K562 (cell line): Measurements from ENCODE around the gene DOCK3. TPM values are rescaled to one million over a fixed set of nuclear protein-coding genes. Genes with fewer than 3 reads are reported as not detected.

Experiments
- ATAC-seq: fragments of 200-7000 bp; cut with Tn5 transposase; 3 replicates; pipeline ENCODE4 v1.9.1; 2020; ENCODE audit warnings: moderate library complexity
- BruUV-seq: library from RNA; stranded (reverse); fragments of 400-500 nt; replicated peaks from 2 replicates; lab custom pipeline; 2021; lab: Mats Ljungman, UMichigan
- CTCF ChIA-PET: fragments of 300-600 bp; formaldehyde crosslinking; extraction: SDS; loops from one replicate; lab custom pipeline; 2021; ENCODE audit warnings: low intra/inter-chr PET ratio; lab: Yijun Ruan, JAX
- POLR2A ChIA-PET: fragments of 300-600, 350-650 bp; sonication (Branson Sonifier 250); formaldehyde crosslinking; extraction: SDS; loops from one replicate; lab custom pipeline; 2021; ENCODE audit warnings: antibody characterized with exemption, inconsistent platforms; lab: Yijun Ruan, JAX
- DNase-seq, 4 experiments: peaks; one replicate each; pipeline versions ENCODE4 v3.0.0 to v3.0.0-alpha.2; 2011 to 2018; ENCODE audit warnings: low spot score in 3 of 4, mixed read lengths in 3 of 4; ENCODE audit errors: extremely low read depth in 1 of 4
- FAIRE-seq: peaks from 2 replicates; lab custom pipeline; 2011; peaks lifted over from hg19 to GRCh38; lab: Jason Lieb, UNC
- H2AFZ ChIP-seq: 2 replicates; pipeline ENCODE4 v1.6.0; 2011; ENCODE audit warnings: low read depth, low read length, control low read depth, inconsistent platforms
- H3K27ac ChIP-seq: fragments of 200-600 bp; 3 replicates; pipeline ENCODE4 v1.8.0; 2011; ENCODE audit warnings: low read depth, mild to moderate bottlenecking, control low read depth, inconsistent platforms, low read length, moderate library complexity, mixed read lengths; ENCODE audit errors: extremely low read depth
- H3K27me3 ChIP-seq, 2 experiments: fragments of 300-600 bp in 1 of 2; 2 replicates in 1 of 2; 3 replicates in 1 of 2; pipeline versions ENCODE4 v1.6.0 to v1.8.0; 2011; ENCODE audit warnings: inconsistent platforms in 2 of 2, low read length in 2 of 2, mild to moderate bottlenecking in 1 of 2, mixed read lengths in 1 of 2, moderate library complexity in 1 of 2; ENCODE audit not compliant: control insufficient read depth in 2 of 2, insufficient read depth in 2 of 2
- H3K36me3 ChIP-seq: fragments of 300-600 bp; 3 replicates; pipeline ENCODE4 v1.8.0; 2011; ENCODE audit warnings: mild to moderate bottlenecking, low read length, inconsistent platforms; ENCODE audit not compliant: control insufficient read depth, insufficient read depth
- H3K4me1 ChIP-seq, 2 experiments: fragments of 200-600 bp in 1 of 2; replicated peaks in 1 of 2; 2 replicates in 1 of 2; 3 replicates in 1 of 2; pipeline versions ENCODE4 v1.5.1 to v1.8.0; 2011; ENCODE audit warnings: inconsistent platforms in 2 of 2, low read length in 2 of 2, mild to moderate bottlenecking in 1 of 2, mixed read lengths in 1 of 2, moderate library complexity in 1 of 2; ENCODE audit not compliant: control insufficient read depth in 2 of 2, insufficient read depth in 2 of 2
- H3K4me2 ChIP-seq: 2 replicates; pipeline ENCODE4 v1.6.1; 2011; ENCODE audit warnings: low read length, control low read depth, inconsistent platforms, mixed read lengths; ENCODE audit not compliant: insufficient read depth
- H3K4me3 ChIP-seq: fragments of 200-600 bp; sonication (generic), shearing (Covaris generic); 2 replicates; pipeline ENCODE4 v1.5.1; 2016; ENCODE audit warnings: control low read depth, inconsistent platforms
- H3K79me2 ChIP-seq: fragments of 200-600 bp; 3 replicates; pipeline ENCODE4 v1.8.0; 2011; ENCODE audit warnings: low read length, inconsistent platforms; ENCODE audit not compliant: control insufficient read depth, insufficient read depth
- H3K9ac ChIP-seq, 2 experiments: 2 replicates each; pipeline versions ENCODE4 v1.6.0 to v1.6.1; 2011; ENCODE audit warnings: low read depth in 2 of 2, low read length in 2 of 2, control low read depth in 1 of 2, inconsistent platforms in 1 of 2, mild to moderate bottlenecking in 1 of 2, mixed read lengths in 1 of 2; ENCODE audit not compliant: insufficient read depth in 1 of 2
- H3K9me1 ChIP-seq: one replicate; pipeline ENCODE4 v1.6.0; 2011; ENCODE audit warnings: inconsistent platforms, mild to moderate bottlenecking, low read length, moderate library complexity; ENCODE audit not compliant: control insufficient read depth, insufficient read depth
- H3K9me3 ChIP-seq: replicated peaks from 2 replicates; pipeline ENCODE4 v1.5.1; 2011; ENCODE audit warnings: low read depth, low read length, inconsistent platforms; ENCODE audit not compliant: control insufficient read depth, insufficient read depth
- H4K20me1 ChIP-seq: replicated peaks from 2 replicates; pipeline ENCODE4 v1.6.1; 2011; ENCODE audit warnings: low read length, inconsistent platforms, mixed read lengths; ENCODE audit not compliant: control insufficient read depth, insufficient read depth
- CEBPG ChIP-seq, 3 experiments: fragments of 200-800 bp in 1 of 3; sonication (Bioruptor generic) in 1 of 3; sonication (generic) in 1 of 3; formaldehyde crosslinking in 1 of 3; IDR thresholded peaks in 2 of 3; conservative IDR thresholded peaks in 1 of 3; 2 replicates each; pipeline versions ENCODE4 v1.6.1 to v1.8.0; 2016 to 2022; ENCODE audit warnings: missing compliant biosample characterization in 2 of 3, missing genetic modification characterization in 2 of 3, mild to moderate bottlenecking in 1 of 3, missing genetic modification reagents in 1 of 3
- FOXA1 ChIP-seq: fragments of 450-650 bp; IDR thresholded peaks from 2 replicates; pipeline ENCODE4 v1.6.1; 2016; ENCODE audit warnings: mild to moderate bottlenecking, borderline replicate concordance
- HDGF ChIP-seq: fragments of 450-650 bp; IDR thresholded peaks from 2 replicates; pipeline ENCODE4 v1.6.1; 2016
- KHSRP ChIP-seq: fragments of 450-650 bp; IDR thresholded peaks from 2 replicates; pipeline ENCODE4 v1.6.1; 2017
- NCOR1 ChIP-seq: fragments of 450-650 bp; IDR thresholded peaks from 2 replicates; pipeline ENCODE4 v1.6.1; 2016; ENCODE audit warnings: mild to moderate bottlenecking, moderate library complexity
- POU5F1 ChIP-seq: fragments of 150-350 bp; IDR thresholded peaks from 2 replicates; pipeline ENCODE4 v1.6.1; 2014; ENCODE audit warnings: borderline replicate concordance, low read length, low read depth, mild to moderate bottlenecking; ENCODE audit not compliant: partially characterized antibody
- RNF2 ChIP-seq: sonication (generic); IDR thresholded peaks from 2 replicates; pipeline ENCODE4 v1.6.1; 2016
- RREB1 ChIP-seq: fragments of 250-450 bp; sonication (Bioruptor Pico); IDR thresholded peaks from 2 replicates; pipeline ENCODE4 v1.4.0; 2020
- SFPQ ChIP-seq: fragments of 200-400 bp; formaldehyde crosslinking; IDR thresholded peaks from 2 replicates; pipeline ENCODE4 v1.6.1; 2017; ENCODE audit warnings: mild to moderate bottlenecking, low read depth, low read length, moderate library complexity
- TCF3 ChIP-seq: sonication (generic); formaldehyde crosslinking; IDR thresholded peaks from 2 replicates; pipeline ENCODE4 v1.4.0; 2020; ENCODE audit warnings: mild to moderate bottlenecking, missing genetic modification reagents
- TCF7L2 ChIP-seq: fragments of 150-350 bp; IDR thresholded peaks from 2 replicates; pipeline ENCODE4 v1.6.1; 2016; ENCODE audit warnings: low read depth, mild to moderate bottlenecking, low read length, moderate library complexity
- U2AF2 ChIP-seq: fragments of 200-400 bp; formaldehyde crosslinking; optimal IDR thresholded peaks from 2 replicates; pipeline ENCODE3; 2017; ENCODE audit warnings: low read depth, mild to moderate bottlenecking, low read length
- ZNF778 ChIP-seq: fragments of 450-650 bp; formaldehyde crosslinking; IDR thresholded peaks from 2 replicates; pipeline ENCODE4 v1.4.0; 2020; ENCODE audit warnings: mild to moderate bottlenecking, moderate library complexity
- WGBS: fragments of 100-300 bp; shearing (Covaris generic); methylation state at CpG from one replicate; pipeline ENCODE4 v1.1.6; 2016; ENCODE audit warnings: low coverage, mixed read lengths; ENCODE audit not compliant: insufficient coverage; ENCODE audit errors: missing lambda C conversion rate; 5-methylcytosine and 5-hydroxymethylcytosine counted together
- in situ Hi-C: fragments of 300-500 bp; cut with MboI; formaldehyde crosslinking; loops from 4 replicates; pipeline ENCODE4 v1.15.0; 2018; ENCODE audit warnings: inconsistent platforms, mixed read lengths
- intact Hi-C: fragments of 100-400 bp; cut with micrococcal nuclease; formaldehyde crosslinking; loops from 2 replicates; pipeline ENCODE4 v1.14.2; 2022
- polyA plus RNA-seq, 8 experiments: library from polyadenylated mRNA; depleted of rRNA in 4 of 8; stranded (reverse) in 5 of 8; unstranded in 3 of 8; fragments of >200 nt; fragmentation: Nextera tagmentation in 2 of 8; fragmentation: Illumina TruSeq in 1 of 8; extraction: Ambion mirVana in 2 of 8; extraction: Trizol in 1 of 8; gene quantifications; 2 replicates each; pipeline versions ENCODE4 v1.2.1 to v1.2.3, GENCODE V29; 2011 to 2014; ENCODE audit warnings: inconsistent platforms in 1 of 8, missing spikeins in 1 of 8
- total RNA-seq, 7 experiments: library from RNA; depleted of rRNA in 6 of 7; stranded (reverse); fragments of >200 nt in 6 of 7; fragmentation: Illumina TruSeq in 2 of 7; extraction: Trizol in 2 of 7; gene quantifications; 2 replicates each; pipeline versions ENCODE4 v1.2.1 to v1.2.3, GENCODE V29; 2011 to 2021; ENCODE audit warnings: low replicate concordance in 1 of 7
- TF ChIP-seq, protein P1 (sequence below): fragments of 450-650 bp; IDR thresholded peaks from 2 replicates; pipeline ENCODE4 v1.6.1; 2016; ENCODE audit warnings: borderline replicate concordance

DOCK3 gene
- total and polyA plus RNA-seq, 9 of the 15 experiments (the other 6 are each of a cell fraction or from before 2014, with no cell fraction given) = under 0.01 to 0.03 (median 0.01) TPM; not detected in 4

DNA sequence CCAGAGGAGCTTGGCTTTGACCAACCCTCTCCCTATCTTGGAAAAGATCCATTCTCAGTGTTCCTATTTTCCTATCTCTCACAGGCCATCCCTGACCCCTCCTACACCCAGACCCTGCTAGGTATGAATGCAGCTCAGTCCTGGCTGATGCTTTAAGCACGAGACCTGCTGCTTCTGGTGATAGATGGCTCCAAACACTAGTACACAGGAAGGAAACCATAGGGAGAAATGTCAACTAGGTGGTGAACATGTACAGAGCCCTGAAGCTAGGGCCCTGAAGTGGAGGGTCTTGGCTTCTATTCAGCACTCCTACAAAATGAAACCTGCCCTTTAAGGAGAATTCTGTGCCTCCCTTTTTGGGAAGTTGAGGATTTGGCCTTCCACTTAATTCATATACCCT, 662.9 kb downstream of the DOCK3 start:
- no TSS peak for BruUV-seq
- no peaks in the 10 kb centered on the region for H3K79me2 ChIP-seq
- no peaks in the 10 kb centered on the region for H3K9me1 ChIP-seq
- in situ Hi-C loops = no loop called here
- CTCF ChIA-PET = no interaction called here
- DNase-seq (no peak), FAIRE-seq (no peak), ATAC-seq (no peak)
- no peaks in the 10 kb centered on the region; a peak in 1 of 5 replicates for H3K27me3 ChIP-seq
- H2AFZ ChIP-seq = no peak overlapping the region
- H4K20me1 ChIP-seq = no peaks in the 10 kb centered on the region
- WGBS = 0% methylated on average over 1 of the region's 1 CpG
- no peak overlapping the region for H3K4me2 ChIP-seq
- no peak overlapping the region for H3K9ac ChIP-seq
- H3K36me3 ChIP-seq = no peaks in the 10 kb centered on the region
- intact Hi-C loops = no loop called here
- POLR2A ChIA-PET = no interaction called here
- H3K4me3 ChIP-seq = no peak overlapping the region
- H3K4me1 ChIP-seq = no peaks in the 10 kb centered on the region
- H3K9me3 ChIP-seq = no peaks in the 10 kb centered on the region
- H3K27ac ChIP-seq = no peak overlapping the region
- no peak for TF ChIP-seq POU5F1
- TF ChIP-seq SFPQ = no peak
- no peak for TF ChIP-seq TCF7L2
- TF ChIP-seq CEBPG (CRISPR knock-in tag; IDR thresholded peaks at IDR 0.05) = no peak
- no peak for TF ChIP-seq CEBPG (tag; conservative IDR thresholded peaks at IDR 0.05 in 1 of 2, IDR thresholded peaks at IDR 0.05 in 1 of 2)
- TF ChIP-seq ZNF778 (CRISPR knock-in tag) = no peak
- no peak for TF ChIP-seq RREB1 (CRISPR knock-in tag)
- no peak for TF ChIP-seq U2AF2
- no peak for TF ChIP-seq TCF3 (CRISPR knock-in tag)
- TF ChIP-seq, protein P1, sequence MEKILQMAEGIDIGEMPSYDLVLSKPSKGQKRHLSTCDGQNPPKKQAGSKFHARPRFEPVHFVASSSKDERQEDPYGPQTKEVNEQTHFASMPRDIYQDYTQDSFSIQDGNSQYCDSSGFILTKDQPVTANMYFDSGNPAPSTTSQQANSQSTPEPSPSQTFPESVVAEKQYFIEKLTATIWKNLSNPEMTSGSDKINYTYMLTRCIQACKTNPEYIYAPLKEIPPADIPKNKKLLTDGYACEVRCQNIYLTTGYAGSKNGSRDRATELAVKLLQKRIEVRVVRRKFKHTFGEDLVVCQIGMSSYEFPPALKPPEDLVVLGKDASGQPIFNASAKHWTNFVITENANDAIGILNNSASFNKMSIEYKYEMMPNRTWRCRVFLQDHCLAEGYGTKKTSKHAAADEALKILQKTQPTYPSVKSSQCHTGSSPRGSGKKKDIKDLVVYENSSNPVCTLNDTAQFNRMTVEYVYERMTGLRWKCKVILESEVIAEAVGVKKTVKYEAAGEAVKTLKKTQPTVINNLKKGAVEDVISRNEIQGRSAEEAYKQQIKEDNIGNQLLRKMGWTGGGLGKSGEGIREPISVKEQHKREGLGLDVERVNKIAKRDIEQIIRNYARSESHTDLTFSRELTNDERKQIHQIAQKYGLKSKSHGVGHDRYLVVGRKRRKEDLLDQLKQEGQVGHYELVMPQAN = no peak
- TF ChIP-seq FOXA1 = no peak
- no peak for TF ChIP-seq RNF2
- TF ChIP-seq KHSRP = no peak
- no peak for TF ChIP-seq NCOR1
- TF ChIP-seq HDGF = no peak
